Body of pancreas (tissue), 4 donors: ENCODE data around the gene SRRM2. TPM values are rescaled to one million over a fixed set of nuclear protein-coding genes. Genes with fewer than 3 reads are reported as not detected.

Experiments
- ATAC-seq: fragments of 150-250 bp; one replicate; pipeline ENCODE4 v1.9.1; 2016
- DNase-seq, 4 donors: peaks; one replicate each; pipeline ENCODE4 v3.0.0-alpha.2; 2019
- H3K27ac ChIP-seq, 4 donors: fragments of 200-600 bp; sonication (generic); 1 replicate in 3 of 4; 2 replicates in 1 of 4; pipeline versions ENCODE4 v1.5.1 to v1.6.1; 2016 to 2019; ENCODE audit warnings: mild to moderate bottlenecking in 1 of 4, mixed read lengths in 1 of 4, moderate library complexity in 1 of 4
- H3K27me3 ChIP-seq, 2 donors: fragments of 200-600 bp; sonication (generic); one replicate each; pipeline ENCODE4 v1.6.0; 2016; ENCODE audit warnings: mild to moderate bottlenecking in 1 of 2
- H3K36me3 ChIP-seq, 2 donors: fragments of 200-600 bp; sonication (generic); replicated peaks in 1 of 2; 2 replicates each; pipeline ENCODE4 v1.5.1; 2016; ENCODE audit warnings: low read depth in 2 of 2; ENCODE audit not compliant: insufficient read depth in 1 of 2
- H3K4me1 ChIP-seq: fragments of 200-600 bp; sonication (generic); one replicate; pipeline ENCODE4 v1.6.0; 2016
- H3K4me3 ChIP-seq, 2 donors: fragments of 200-600 bp; sonication (generic); 1 replicate in 1 of 2; 2 replicates in 1 of 2; pipeline ENCODE4 v1.5.1; 2016 to 2019
- H3K9me3 ChIP-seq, 3 donors: fragments of 200-600 bp; sonication (generic); 1 replicate in 2 of 3; 2 replicates in 1 of 3; pipeline ENCODE4 v1.5.1; 2016
- POLR2A ChIP-seq, 3 donors: fragments of 450-650 bp; IDR thresholded peaks; one replicate each; pipeline ENCODE4 v1.6.1; 2016; ENCODE audit warnings: antibody characterized with exemption in 3 of 3, mild to moderate bottlenecking in 2 of 3
- WGBS, 2 donors: methylation state at CpG; one replicate each; pipeline ENCODE4 v1.1.5; 2017; 5-methylcytosine and 5-hydroxymethylcytosine counted together
- intact Hi-C: fragments of 100-400 bp; cut with DNase I; formaldehyde crosslinking; loops from one replicate; pipeline ENCODE4 v1.15.1; 2023
- total RNA-seq, 2 donors: library from RNA; depleted of rRNA; stranded (reverse); fragments of >200 nt; gene quantifications; one replicate each; pipeline ENCODE4 v1.1.0, GENCODE V29; 2016
- TF ChIP-seq, protein P1 (sequence below), 7 experiments: fragments of 450-650 bp in 4 of 7; fragments of 200-600 bp in 3 of 7; sonication (generic) in 3 of 7; IDR thresholded peaks; one replicate each; pipeline ENCODE4 v1.5.1; 2016 to 2019; ENCODE audit warnings: antibody characterized with exemption in 7 of 7

The SRRM2 gene
- total RNA-seq, 2 donors from 2014 or later = 231 to 1,198 TPM

DNA sequence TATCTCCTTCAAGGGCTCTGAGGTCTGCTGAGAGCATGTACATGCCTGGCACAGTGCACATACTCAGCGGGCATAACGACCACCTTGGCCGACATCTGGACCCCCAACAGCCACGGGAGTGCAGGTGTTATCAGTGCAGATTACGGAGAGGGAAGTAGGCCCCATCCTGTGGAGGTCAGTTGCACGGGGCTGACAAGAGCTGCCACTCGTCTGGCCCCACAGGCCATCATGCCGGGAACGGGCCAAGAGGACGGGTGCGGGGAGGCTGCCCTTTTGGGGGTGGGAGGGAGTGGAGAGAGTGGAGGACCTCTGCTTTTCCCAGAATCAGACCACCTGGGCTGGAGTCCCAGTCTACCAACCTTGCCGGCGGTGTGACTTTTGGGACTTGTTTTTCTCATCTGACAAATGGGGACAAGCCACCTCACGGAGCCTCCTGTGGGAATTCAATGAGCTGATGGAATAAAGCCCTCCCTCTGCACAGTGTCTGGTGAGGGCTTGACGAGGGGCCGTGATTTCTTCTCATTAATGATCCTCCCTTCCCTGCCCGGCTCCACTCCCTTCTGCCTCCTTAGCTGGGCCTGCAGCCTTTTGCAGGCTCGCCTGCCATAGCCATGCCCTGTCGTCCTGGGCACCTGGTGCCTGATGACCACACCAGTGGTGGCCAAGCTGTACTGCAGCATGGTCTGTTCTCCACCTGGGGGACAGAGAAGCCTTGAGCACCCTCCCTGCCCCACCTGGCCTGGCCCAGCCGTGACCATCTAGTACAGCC, 30.3 kb downstream of the SRRM2 start:
- Histone ChIP-seq H3K27me3 (peaks cover 0 to 18% of the 10 kb centered on the region in 2 donors), H3K27ac (no peak overlapping the region), H3K4me3 (no peak overlapping the region), H3K9me3 (no peaks in the 10 kb centered on the region), H3K36me3 (no peaks in the 10 kb centered on the region), H3K4me1 (peaks cover 30% of the 10 kb centered on the region)
- intact Hi-C loops = no loop called here
- no peak for ATAC-seq
- no peak for DNase-seq
- WGBS, 2 donors = 76 to 82% methylated on average over 13 to 20 of the region's 20 CpGs
- TF ChIP-seq, protein P1, sequence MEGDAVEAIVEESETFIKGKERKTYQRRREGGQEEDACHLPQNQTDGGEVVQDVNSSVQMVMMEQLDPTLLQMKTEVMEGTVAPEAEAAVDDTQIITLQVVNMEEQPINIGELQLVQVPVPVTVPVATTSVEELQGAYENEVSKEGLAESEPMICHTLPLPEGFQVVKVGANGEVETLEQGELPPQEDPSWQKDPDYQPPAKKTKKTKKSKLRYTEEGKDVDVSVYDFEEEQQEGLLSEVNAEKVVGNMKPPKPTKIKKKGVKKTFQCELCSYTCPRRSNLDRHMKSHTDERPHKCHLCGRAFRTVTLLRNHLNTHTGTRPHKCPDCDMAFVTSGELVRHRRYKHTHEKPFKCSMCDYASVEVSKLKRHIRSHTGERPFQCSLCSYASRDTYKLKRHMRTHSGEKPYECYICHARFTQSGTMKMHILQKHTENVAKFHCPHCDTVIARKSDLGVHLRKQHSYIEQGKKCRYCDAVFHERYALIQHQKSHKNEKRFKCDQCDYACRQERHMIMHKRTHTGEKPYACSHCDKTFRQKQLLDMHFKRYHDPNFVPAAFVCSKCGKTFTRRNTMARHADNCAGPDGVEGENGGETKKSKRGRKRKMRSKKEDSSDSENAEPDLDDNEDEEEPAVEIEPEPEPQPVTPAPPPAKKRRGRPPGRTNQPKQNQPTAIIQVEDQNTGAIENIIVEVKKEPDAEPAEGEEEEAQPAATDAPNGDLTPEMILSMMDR (IDR thresholded peaks at IDR 0.05) = no peak
- no peak for TF ChIP-seq POLR2A (IDR thresholded peaks at IDR 0.05)

DNA sequence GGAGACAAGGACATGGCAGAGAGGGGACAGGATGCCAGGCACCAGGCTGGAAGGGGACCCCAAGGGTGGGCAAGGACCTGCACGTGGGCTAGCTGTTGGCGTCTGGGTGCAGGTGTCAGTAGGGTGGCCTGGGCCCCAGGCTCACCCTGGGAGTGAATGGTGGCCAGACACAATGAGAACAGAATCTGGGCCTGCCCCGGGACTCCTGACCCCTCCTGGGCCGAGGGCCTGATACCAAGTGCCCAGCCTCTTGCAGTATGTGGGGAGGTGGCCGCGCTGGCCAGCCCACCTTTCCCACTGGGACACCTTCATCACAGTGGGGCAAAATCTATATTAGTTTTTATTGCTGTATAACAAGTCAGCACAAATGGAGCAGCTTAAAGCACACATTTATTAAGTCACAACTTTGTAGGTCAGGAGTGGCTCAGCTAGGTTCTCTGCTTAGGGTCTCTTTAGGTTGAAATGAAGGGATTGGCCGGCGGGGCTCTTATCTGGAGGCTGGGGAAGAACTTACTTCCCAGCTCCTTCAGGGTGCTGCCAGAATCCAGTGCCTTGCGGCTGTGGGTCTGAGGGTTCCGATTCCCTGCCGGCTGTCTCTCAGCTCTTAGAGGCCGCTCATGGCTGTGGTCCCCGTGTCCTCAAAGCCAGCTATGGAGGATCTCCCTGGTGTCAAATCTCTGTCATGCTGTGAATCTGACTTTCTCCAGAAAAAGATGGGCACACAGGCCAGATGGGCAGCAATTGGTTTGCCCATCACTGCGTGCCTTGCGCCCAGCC, 31.3 kb downstream of the SRRM2 start:
- Histone ChIP-seq H3K9me3 (no peaks in the 10 kb centered on the region), H3K4me1 (peaks cover 21% of the 10 kb centered on the region), H3K36me3 (no peaks in the 10 kb centered on the region), H3K27me3 (peaks cover 0 to 20% of the 10 kb centered on the region in 2 donors), H3K4me3 (no peak overlapping the region), H3K27ac (no peak overlapping the region)
- no peak for ATAC-seq
- WGBS, 2 donors = 87 to 97% methylated on average over 6 to 14 of the region's 15 CpGs
- no peak for DNase-seq
- intact Hi-C loops = no loop called here
- TF ChIP-seq, protein P1 (IDR thresholded peaks at IDR 0.05) = no peak
- no peak for TF ChIP-seq POLR2A (IDR thresholded peaks at IDR 0.05)

DNA sequence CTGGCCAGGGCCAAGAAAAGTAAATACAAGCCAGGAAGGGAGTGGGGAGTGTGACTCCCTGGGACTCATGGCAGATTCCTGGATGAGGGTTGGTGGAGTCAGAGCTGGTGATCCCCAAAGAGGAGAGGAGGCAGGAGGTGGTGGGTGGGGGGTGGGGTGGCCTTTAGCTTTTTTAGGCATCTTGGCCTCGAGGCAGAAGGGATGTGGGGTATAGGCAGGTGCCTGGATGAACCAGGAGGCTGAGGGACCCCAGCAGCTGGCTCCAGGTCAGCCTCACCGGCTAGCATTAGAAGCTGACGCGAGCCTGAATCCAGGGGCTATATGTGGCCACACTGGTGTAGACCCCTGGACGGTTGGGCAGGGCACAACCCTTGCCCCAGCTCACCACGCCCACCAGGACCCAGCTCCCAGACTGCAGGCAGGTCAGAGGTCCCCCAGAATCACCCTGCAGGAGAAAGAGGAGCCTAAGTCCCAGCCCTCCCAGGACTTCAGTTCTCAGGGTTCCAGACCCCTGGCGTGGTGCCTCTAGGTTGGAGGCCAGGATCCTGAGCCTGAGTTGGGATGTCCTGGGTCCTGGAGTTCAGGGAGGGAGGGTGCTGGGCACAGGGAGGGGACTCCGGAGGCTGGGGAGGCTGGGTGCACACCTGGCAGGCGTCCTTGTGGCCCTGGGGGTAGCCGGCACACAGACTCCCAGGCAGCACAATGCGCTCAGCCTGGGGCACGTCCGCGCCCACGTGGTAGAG, 32.1 kb downstream of the SRRM2 start:
- no peak overlapping the region for H3K4me3 ChIP-seq
- intact Hi-C loops = no loop called here
- H3K4me1 ChIP-seq = peaks cover 17% of the 10 kb centered on the region
- peaks cover 0 to 20% of the 10 kb centered on the region in 2 donors for H3K27me3 ChIP-seq
- H3K9me3 ChIP-seq = no peaks in the 10 kb centered on the region
- TF ChIP-seq, protein P1 (IDR thresholded peaks at IDR 0.05) = no peak
- TF ChIP-seq POLR2A (IDR thresholded peaks at IDR 0.05) = no peak
- H3K36me3 ChIP-seq = no peaks in the 10 kb centered on the region
- DNase-seq (no peak), ATAC-seq (peak; percentile 36)
- no peak overlapping the region for H3K27ac ChIP-seq
- WGBS, 2 donors = 51 to 62% methylated on average over 12 to 13 of the region's 15 CpGs

DNA sequence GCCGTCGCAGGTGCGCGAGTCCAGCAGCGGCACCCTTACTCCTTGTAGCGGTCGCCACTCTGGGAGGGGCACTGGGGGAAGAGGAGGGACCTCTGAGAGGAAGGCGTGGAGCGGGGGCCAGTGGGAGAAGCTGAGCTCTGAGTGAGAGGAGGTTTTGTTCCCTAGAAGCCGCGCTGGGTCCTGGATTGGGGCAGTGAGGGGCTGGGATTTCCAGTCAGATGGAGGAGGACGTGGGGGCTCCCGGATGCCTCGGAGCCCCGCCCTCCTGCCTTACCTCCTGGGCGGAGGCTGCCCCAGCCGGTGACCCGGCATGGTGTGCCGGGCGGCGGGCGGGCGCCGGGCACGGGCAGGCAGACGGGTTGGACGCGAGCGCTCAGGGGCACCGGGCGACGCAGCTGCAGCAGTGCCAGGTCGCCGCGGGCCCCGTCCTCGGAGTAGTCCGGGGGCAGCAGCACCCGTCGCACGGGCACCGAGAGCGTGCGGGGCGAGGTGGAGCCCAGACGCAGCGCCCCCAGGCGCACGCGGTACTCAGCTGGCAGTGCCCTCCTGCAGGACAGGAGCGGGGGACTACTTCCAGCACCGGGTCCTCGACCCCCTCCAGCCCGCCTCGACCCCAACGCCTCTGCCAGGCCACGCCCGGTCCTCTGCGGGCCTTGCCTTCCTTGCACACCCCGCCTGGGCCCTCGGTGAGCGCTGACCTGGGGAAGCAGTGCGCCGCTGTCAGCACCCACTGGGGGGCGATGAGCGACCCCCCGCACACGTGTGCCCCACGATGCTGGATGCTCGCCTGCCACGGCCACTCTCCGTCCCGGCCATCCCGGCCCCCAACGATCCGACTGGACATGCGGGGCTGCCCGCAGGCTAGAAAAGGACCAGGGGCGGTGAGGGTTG, 32.9 kb downstream of the SRRM2 start:
- H3K27me3 ChIP-seq = peaks cover 0 to 20% of the 10 kb centered on the region in 2 donors
- ATAC-seq (peak; percentile 40), DNase-seq (no peak)
- peaks cover 17% of the 10 kb centered on the region for H3K4me1 ChIP-seq
- intact Hi-C loops = no loop called here
- TF ChIP-seq, protein P1 (IDR thresholded peaks at IDR 0.05) = no peak
- no peak for TF ChIP-seq POLR2A (IDR thresholded peaks at IDR 0.05)
- H3K9me3 ChIP-seq = no peaks in the 10 kb centered on the region
- WGBS, 2 donors = 0 to 9% methylated on average over 1 to 78 of the region's 79 CpGs
- no peak overlapping the region for H3K4me3 ChIP-seq
- no peaks in the 10 kb centered on the region for H3K36me3 ChIP-seq
- no peak overlapping the region for H3K27ac ChIP-seq
